Endothelial cell of umbilical vein (primary cell): ENCODE measurements around the gene KMT2C.

Experiments
- POLR2A ChIP-seq: IDR thresholded peaks from 2 replicates; pipeline ENCODE4 v1.6.1; 2012; ENCODE audit warnings: low read depth, mild to moderate bottlenecking, control low read depth, low read length
- TF ChIP-seq, protein P1 (sequence below), 2 donors: IDR thresholded peaks; 1 replicate in 1 of 2; 2 replicates in 1 of 2; pipeline ENCODE4 v1.5.1; 2011; ENCODE audit warnings: low read length in 2 of 2, mild to moderate bottlenecking in 2 of 2, moderate library complexity in 2 of 2, control low read depth in 1 of 2, inconsistent platforms in 1 of 2, low read depth in 1 of 2; ENCODE audit not compliant: insufficient read depth in 1 of 2; ENCODE audit errors: extremely low read depth in 1 of 2

DNA sequence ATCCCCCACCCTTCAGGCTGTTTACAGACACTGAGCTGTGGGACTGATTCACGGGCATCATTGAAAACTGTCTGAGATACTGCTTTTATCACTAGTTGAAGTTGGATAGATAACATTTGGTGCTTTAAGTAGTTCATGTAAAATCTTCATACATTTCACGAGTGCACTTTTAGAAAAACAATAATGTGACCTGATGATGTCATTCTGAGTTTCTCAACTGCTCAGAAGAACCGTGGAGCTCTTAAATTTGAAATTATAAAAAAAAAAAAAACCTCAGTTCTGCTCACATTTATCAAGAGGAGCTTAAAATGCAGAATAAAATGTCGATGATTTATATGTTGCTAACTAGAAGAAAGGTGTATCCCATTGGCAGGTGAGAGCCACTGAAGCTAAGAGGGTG lies 328.8 kb downstream of the KMT2C start:
- TF ChIP-seq POLR2A, result no peak
- TF ChIP-seq, protein P1, sequence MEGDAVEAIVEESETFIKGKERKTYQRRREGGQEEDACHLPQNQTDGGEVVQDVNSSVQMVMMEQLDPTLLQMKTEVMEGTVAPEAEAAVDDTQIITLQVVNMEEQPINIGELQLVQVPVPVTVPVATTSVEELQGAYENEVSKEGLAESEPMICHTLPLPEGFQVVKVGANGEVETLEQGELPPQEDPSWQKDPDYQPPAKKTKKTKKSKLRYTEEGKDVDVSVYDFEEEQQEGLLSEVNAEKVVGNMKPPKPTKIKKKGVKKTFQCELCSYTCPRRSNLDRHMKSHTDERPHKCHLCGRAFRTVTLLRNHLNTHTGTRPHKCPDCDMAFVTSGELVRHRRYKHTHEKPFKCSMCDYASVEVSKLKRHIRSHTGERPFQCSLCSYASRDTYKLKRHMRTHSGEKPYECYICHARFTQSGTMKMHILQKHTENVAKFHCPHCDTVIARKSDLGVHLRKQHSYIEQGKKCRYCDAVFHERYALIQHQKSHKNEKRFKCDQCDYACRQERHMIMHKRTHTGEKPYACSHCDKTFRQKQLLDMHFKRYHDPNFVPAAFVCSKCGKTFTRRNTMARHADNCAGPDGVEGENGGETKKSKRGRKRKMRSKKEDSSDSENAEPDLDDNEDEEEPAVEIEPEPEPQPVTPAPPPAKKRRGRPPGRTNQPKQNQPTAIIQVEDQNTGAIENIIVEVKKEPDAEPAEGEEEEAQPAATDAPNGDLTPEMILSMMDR (IDR thresholded peaks at IDR 0.05; ENCODE audit: extremely low read depth in 1 of 2, insufficient read depth in 1 of 2, low read depth in 1 of 2, low read length in 2 of 2), result no peak
